HG02852 (cell line): ENCODE data around the gene SLC35D3.
A peak's percentile ranks its signal among the peaks of the same experiment; 100 is the strongest.
"Not testable (repeated sequence)": the region's sequence is repeated elsewhere in the genome, so short reads cannot be mapped to it uniquely, and the experiment has no call there.

Experiments used
- ATAC-seq: cut with Tn5 transposase; IDR thresholded peaks from one replicate; pipeline ENCODE4 v1.9.1; 2021; ENCODE audit warnings: mild to moderate bottlenecking, moderate library complexity; ENCODE audit not compliant: unreplicated experiment

SLC35D3 gene

GRCh38 chr6:136962661-136963060, 40.6 kb downstream of the SLC35D3 start:
- ATAC-seq: no peak

GRCh38 chr6:136963259-136963658, 41.2 kb downstream of the SLC35D3 start:
- no peak for ATAC-seq

- ATAC-seq: no peak
Measured at GRCh38 chr6:136964398-136964797, 42.3 kb downstream of the SLC35D3 start.

- ATAC-seq: peak; percentile 89
Measured at GRCh38 chr6:136967876-136968752, 46.0 kb downstream of the SLC35D3 start.

GRCh38 chr6:136968837-136969236, 46.7 kb downstream of the SLC35D3 start:
- no peak for ATAC-seq

GRCh38 chr6:136969433-136969832, 47.3 kb downstream of the SLC35D3 start:
- ATAC-seq: no peak

- no peak for ATAC-seq
Measured at GRCh38 chr6:136969930-136970329, 47.8 kb downstream of the SLC35D3 start.

GRCh38 chr6:136971609-136972008, 49.5 kb downstream of the SLC35D3 start:
- ATAC-seq: no peak

GRCh38 chr6:136973781-136974180, 51.7 kb downstream of the SLC35D3 start:
- not testable (repeated sequence) for ATAC-seq
